COR-L47 (cell line): ENCODE results near the gene DLG2.
A peak's percentile ranks its signal among the peaks of the same experiment; 100 is the strongest.
"Not testable (repeated sequence)": the region's sequence is repeated elsewhere in the genome, so short reads cannot be mapped to it uniquely, and the experiment has no call there.

ENCODE experiments used
- DNase-seq: peaks from one replicate; lab custom pipeline; 2025; lab: John Stamatoyannopoulos, UW

Gene DLG2

GRCh38 chr11:83773950-83774880 lies 1852.9 kb downstream of the DLG2 start:
- DNase-seq, result no peak

- no peak for DNase-seq
These were observed 1858.7 kb downstream of the DLG2 start for GRCh38 chr11:83768489-83768888.

GRCh38 chr11:83766932-83767331 lies 1860.2 kb downstream of the DLG2 start:
- no peak for DNase-seq

- no peak for DNase-seq
These were observed 1862.5 kb downstream of the DLG2 start for GRCh38 chr11:83764643-83765042.

- no peak for DNase-seq
These were observed 1866.2 kb downstream of the DLG2 start for GRCh38 chr11:83760932-83761331.

GRCh38 chr11:83759148-83759547 lies 1868.0 kb downstream of the DLG2 start:
- no peak for DNase-seq

- DNase-seq, result no peak
These were observed 1876.1 kb downstream of the DLG2 start for GRCh38 chr11:83751041-83751440.

GRCh38 chr11:83746921-83747585 lies 1880.1 kb downstream of the DLG2 start:
- DNase-seq, result no peak

- DNase-seq, result no peak
These were observed 1882.4 kb downstream of the DLG2 start for GRCh38 chr11:83744620-83745192.

- peak; percentile 49 for DNase-seq
These were observed 1890.5 kb downstream of the DLG2 start for GRCh38 chr11:83736684-83737083.

GRCh38 chr11:83734120-83734519 lies 1893.0 kb downstream of the DLG2 start:
- DNase-seq, result no peak

- not testable (repeated sequence) for DNase-seq
These were observed 1895.9 kb downstream of the DLG2 start for GRCh38 chr11:83731288-83731687.

- DNase-seq, result no peak
These were observed 1898.9 kb downstream of the DLG2 start for GRCh38 chr11:83728281-83728680.

- DNase-seq, result no peak
These were observed 1899.9 kb downstream of the DLG2 start for GRCh38 chr11:83727251-83727650.

GRCh38 chr11:83726316-83726715 lies 1900.8 kb downstream of the DLG2 start:
- DNase-seq, result no peak

GRCh38 chr11:83725728-83726127 lies 1901.4 kb downstream of the DLG2 start:
- no peak for DNase-seq

- no peak for DNase-seq
These were observed 1901.9 kb downstream of the DLG2 start for GRCh38 chr11:83725269-83725560.

- DNase-seq, result no peak
These were observed 1903.1 kb downstream of the DLG2 start for GRCh38 chr11:83723999-83724398.

- no peak for DNase-seq
These were observed 1904.6 kb downstream of the DLG2 start for GRCh38 chr11:83722392-83723119.

GRCh38 chr11:83721263-83721662 lies 1905.9 kb downstream of the DLG2 start:
- DNase-seq, result no peak

- DNase-seq, result no peak
These were observed 1906.5 kb downstream of the DLG2 start for GRCh38 chr11:83720675-83721074.

- DNase-seq, result no peak
These were observed 1909.6 kb downstream of the DLG2 start for GRCh38 chr11:83717537-83717936.
